H9 (cell line): ENCODE results near the gene SLC25A43. TPM values are rescaled to one million over a fixed set of nuclear protein-coding genes. Genes with fewer than 3 reads are reported as not detected.

Experiments
- DNase-seq: peaks from one replicate; pipeline ENCODE4 v3.0.0-alpha.2; 2017
- H2AFZ ChIP-seq: one replicate; pipeline ENCODE4 v1.6.1; 2013; ENCODE audit warnings: mild to moderate bottlenecking, low read length, control low read depth, moderate library complexity
- H2AK5ac ChIP-seq: 2 replicates; pipeline ENCODE4 v1.6.1; 2013; ENCODE audit warnings: low read length, control low read depth, mixed read lengths; ENCODE audit not compliant: insufficient read length
- H2BK120ac ChIP-seq: one replicate; pipeline ENCODE4 v1.6.1; 2013; ENCODE audit warnings: low read depth, mild to moderate bottlenecking, low read length, control low read depth, inconsistent platforms; ENCODE audit not compliant: poor library complexity, severe bottlenecking
- H2BK12ac ChIP-seq: 2 replicates; pipeline ENCODE4 v1.6.1; 2013; ENCODE audit warnings: low read length, control low read depth, mixed read lengths, low read depth; ENCODE audit not compliant: insufficient read length
- H2BK15ac ChIP-seq: 2 replicates; pipeline ENCODE4 v1.6.1; 2013; ENCODE audit warnings: low read depth, low read length, control low read depth
- H2BK20ac ChIP-seq: one replicate; pipeline ENCODE4 v1.6.1; 2013; ENCODE audit warnings: low read depth, mild to moderate bottlenecking, low read length, control low read depth, inconsistent platforms; ENCODE audit not compliant: poor library complexity, severe bottlenecking
- H2BK5ac ChIP-seq: 2 replicates; pipeline ENCODE4 v1.6.1; 2013; ENCODE audit warnings: low read length, control low read depth, mixed read lengths; ENCODE audit not compliant: insufficient read length
- H3K14ac ChIP-seq: 2 replicates; pipeline ENCODE4 v1.6.1; 2013; ENCODE audit warnings: low read length, control low read depth; ENCODE audit not compliant: insufficient read depth
- H3K18ac ChIP-seq: 2 replicates; pipeline ENCODE4 v1.6.1; 2013; ENCODE audit warnings: low read depth, mild to moderate bottlenecking, mixed read lengths, low read length, control low read depth; ENCODE audit not compliant: insufficient read length
- H3K23ac ChIP-seq: 2 replicates; pipeline ENCODE4 v1.6.1; 2013; ENCODE audit warnings: low read length, control low read depth, mixed read lengths, low read depth; ENCODE audit not compliant: insufficient read length
- H3K23me2 ChIP-seq: 2 replicates; pipeline ENCODE4 v1.6.1; 2013; ENCODE audit warnings: low read depth, mild to moderate bottlenecking, mixed read lengths, low read length, control low read depth; ENCODE audit not compliant: insufficient read length, poor library complexity, severe bottlenecking
- H3K27ac ChIP-seq: 2 replicates; pipeline ENCODE4 v1.5.1; 2013; ENCODE audit warnings: low read length, control low read depth, mixed read lengths, low read depth; ENCODE audit not compliant: insufficient read length
- H3K27me3 ChIP-seq: 2 replicates; pipeline ENCODE4 v1.6.1; 2013; ENCODE audit warnings: low read length, control low read depth, inconsistent platforms; ENCODE audit not compliant: insufficient read depth
- H3K4ac ChIP-seq: 2 replicates; pipeline ENCODE4 v1.6.1; 2013; ENCODE audit warnings: low read depth, mild to moderate bottlenecking, control low read depth, inconsistent platforms, low read length, moderate library complexity
- H3K4me1 ChIP-seq: 2 replicates; pipeline ENCODE4 v1.6.1; 2013; ENCODE audit warnings: low read length, control low read depth, inconsistent platforms; ENCODE audit not compliant: insufficient read depth
- H3K4me2 ChIP-seq: 2 replicates; pipeline ENCODE4 v1.6.1; 2013; ENCODE audit warnings: low read length, control low read depth, mixed read lengths; ENCODE audit not compliant: insufficient read length, insufficient read depth
- H3K56ac ChIP-seq: 2 replicates; pipeline ENCODE4 v1.6.1; 2013; ENCODE audit warnings: low read depth, mild to moderate bottlenecking, mixed read lengths, low read length, control low read depth; ENCODE audit not compliant: insufficient read length
- H3K79me1 ChIP-seq: 2 replicates; pipeline ENCODE4 v1.6.1; 2013; ENCODE audit warnings: low read depth, mild to moderate bottlenecking, moderate library complexity, low read length, control low read depth, inconsistent platforms; ENCODE audit not compliant: insufficient read depth, poor library complexity, severe bottlenecking
- H3K79me2 ChIP-seq: 2 replicates; pipeline ENCODE4 v1.6.1; 2013; ENCODE audit warnings: low read length, control low read depth, inconsistent platforms; ENCODE audit not compliant: insufficient read depth
- H3K9ac ChIP-seq: 2 replicates; pipeline ENCODE4 v1.6.1; 2013; ENCODE audit warnings: low read length, control low read depth, mixed read lengths; ENCODE audit not compliant: insufficient read length; ENCODE audit errors: extremely low read depth
- H3K9me3 ChIP-seq: one replicate; pipeline ENCODE4 v1.6.1; 2013; ENCODE audit warnings: low read depth, low read length, inconsistent platforms; ENCODE audit not compliant: control insufficient read depth
- H3T11ph ChIP-seq: one replicate; pipeline ENCODE4 v1.6.1; 2013; ENCODE audit warnings: mild to moderate bottlenecking, low read length, control low read depth, inconsistent platforms
- H4K20me1 ChIP-seq: one replicate; pipeline ENCODE4 v1.6.1; 2013; ENCODE audit not compliant: control insufficient read depth, insufficient read length, insufficient read depth
- H4K5ac ChIP-seq: 2 replicates; pipeline ENCODE4 v1.6.1; 2013; ENCODE audit warnings: low read depth, mild to moderate bottlenecking, mixed read lengths, low read length, control low read depth; ENCODE audit not compliant: insufficient read length
- H4K8ac ChIP-seq: replicated peaks from 2 replicates; pipeline ENCODE4 v1.6.1; 2013; ENCODE audit warnings: low read length, control low read depth, mixed read lengths, low read depth; ENCODE audit not compliant: insufficient read length
- H4K91ac ChIP-seq: 2 replicates; pipeline ENCODE4 v1.6.1; 2013; ENCODE audit warnings: low read depth, mild to moderate bottlenecking, moderate library complexity, mixed read lengths, low read length, control low read depth; ENCODE audit not compliant: insufficient read length
- H3K27ac Mint-ChIP-seq, 3 experiments: 2 replicates in 2 of 3; 3 replicates in 1 of 3; pipeline ENCODE4 v1.8.0; 2020 to 2021; ENCODE audit warnings: mixed read lengths in 3 of 3, mild to moderate bottlenecking in 1 of 3, moderate library complexity in 1 of 3
- H3K27me3 Mint-ChIP-seq: 2 replicates; pipeline ENCODE4 v1.8.0; 2021; ENCODE audit warnings: low read depth, mild to moderate bottlenecking, moderate library complexity, mixed read lengths
- H3K36me3 Mint-ChIP-seq, 3 experiments: 2 replicates in 2 of 3; 3 replicates in 1 of 3; pipeline ENCODE4 v1.8.0; 2020 to 2021; ENCODE audit warnings: low read depth in 3 of 3, mixed read lengths in 3 of 3; ENCODE audit not compliant: insufficient read depth in 1 of 3
- H3K4me1 Mint-ChIP-seq, 2 experiments: 2 replicates each; pipeline ENCODE4 v1.8.0; 2020; ENCODE audit warnings: mixed read lengths in 2 of 2
- H3K4me3 Mint-ChIP-seq, 2 experiments: 2 replicates in 1 of 2; 3 replicates in 1 of 2; pipeline ENCODE4 v1.8.0; 2020 to 2021; ENCODE audit warnings: mild to moderate bottlenecking in 2 of 2, mixed read lengths in 2 of 2, moderate library complexity in 1 of 2
- H3K9me3 Mint-ChIP-seq, 2 experiments: 2 replicates in 1 of 2; 3 replicates in 1 of 2; pipeline ENCODE4 v1.8.0; 2020; ENCODE audit warnings: mild to moderate bottlenecking in 2 of 2, mixed read lengths in 2 of 2, moderate library complexity in 1 of 2
- CTCF ChIP-seq: fragments of 200-600 bp; sonication (generic); conservative IDR thresholded peaks from 3 replicates; pipeline ENCODE4 v1.8.0; 2021; ENCODE audit warnings: antibody characterized with exemption, mild to moderate bottlenecking
- WGBS: extraction: QIAGEN DNeasy Blood & Tissue Kit; methylation state at CpG from one replicate; pipeline ENCODE4 v1.1.7; 2013; ENCODE audit warnings: missing lambda C conversion rate, low lambda C conversion rate, mixed read lengths; ENCODE audit not compliant: insufficient read length; ENCODE audit errors: extremely low coverage; 5-methylcytosine and 5-hydroxymethylcytosine counted together
- total RNA-seq: library from RNA; stranded (reverse); gene quantifications from 2 replicates; pipeline ENCODE4 v1.2.1, GENCODE V29; 2021

SLC25A43 gene
- total RNA-seq, 1 experiment from 2014 or later: 3.7 TPM

- H3K4ac ChIP-seq: no peak within 1 kb of the TSS
- H3K27ac Mint-ChIP-seq: peak within 1 kb of the TSS; percentile 81 to 96 (median 96)
- H3K36me3 Mint-ChIP-seq: peaks cover 23 to 29% (median 24%) of the 10 kb centered on the region in 3 experiments
- H3K27me3 ChIP-seq: no peaks in the 10 kb centered on the region
- H2BK5ac ChIP-seq: no peak within 1 kb of the TSS
- H3K9me3 Mint-ChIP-seq: peaks cover 61 to 71% of the 10 kb centered on the region in 2 experiments
- H3K79me2 ChIP-seq: peaks cover 2% of the 10 kb centered on the region; the same call in 1 of the 2 replicates
- H3K23me2 ChIP-seq: no peaks in the 10 kb centered on the region
- no peak for TF ChIP-seq CTCF
- H2BK20ac ChIP-seq: no peak within 1 kb of the TSS
- H4K5ac ChIP-seq: no peak within 1 kb of the TSS
- H3K9me3 ChIP-seq: peaks cover 17% of the 10 kb centered on the region
- H3K9ac ChIP-seq: peak within 1 kb of the TSS; percentile 71
- no peaks in the 10 kb centered on the region for H3K27me3 Mint-ChIP-seq
- no peak within 1 kb of the TSS for H3K23ac ChIP-seq
- no peak within 1 kb of the TSS for H2BK120ac ChIP-seq
- H2AFZ ChIP-seq: no peak within 1 kb of the TSS
- no CpG with 5 or more reads among the region's 46 CpGs for WGBS
- no peaks in the 10 kb centered on the region for H3K79me1 ChIP-seq
- H2AK5ac ChIP-seq: no peak within 1 kb of the TSS
- peak within 1 kb of the TSS; percentile 89 for H3K4me3 Mint-ChIP-seq
- H4K20me1 ChIP-seq: no peaks in the 10 kb centered on the region
- peak within 1 kb of the TSS; percentile 56 for H3K4me2 ChIP-seq
- H3K4me1 Mint-ChIP-seq: no peaks in the 10 kb centered on the region; a peak in 1 of 4 replicates
- peak within 1 kb of the TSS; percentile 62; the same call in 1 of the 2 replicates for H3K14ac ChIP-seq
- no peak within 1 kb of the TSS for H3K56ac ChIP-seq
- no peak within 1 kb of the TSS for H4K8ac ChIP-seq
- H3K18ac ChIP-seq: peak within 1 kb of the TSS; percentile 74
- H4K91ac ChIP-seq: no peak within 1 kb of the TSS
- H2BK15ac ChIP-seq: no peak within 1 kb of the TSS
- DNase-seq: peak; percentile 90
- no peak within 1 kb of the TSS for H3T11ph ChIP-seq
- H3K4me1 ChIP-seq: no peaks in the 10 kb centered on the region
- H3K27ac ChIP-seq: no peak within 1 kb of the TSS
- H2BK12ac ChIP-seq: no peak within 1 kb of the TSS
These were observed 68.9 kb downstream of the SLC25A43 start, which contains the start of gene SLC25A5 for GRCh38 chrX:119467842-119468550. Gene SLC25A5, plus strand, starts transcription at chrX:119468444. Its CDS starts 72 bp downstream, at chrX:119468516.
